ENCODE measurements around the gene RFTN1. TPM values are rescaled to one million over a fixed set of nuclear protein-coding genes. Genes with fewer than 3 reads are reported as not detected.
A peak's percentile ranks its signal among the peaks of the same experiment; 100 is the strongest.

The RFTN1 gene
- total and polyA plus RNA-seq, 2 experiments from 2014 or later = 3.3 to 7.2 TPM

DNA sequence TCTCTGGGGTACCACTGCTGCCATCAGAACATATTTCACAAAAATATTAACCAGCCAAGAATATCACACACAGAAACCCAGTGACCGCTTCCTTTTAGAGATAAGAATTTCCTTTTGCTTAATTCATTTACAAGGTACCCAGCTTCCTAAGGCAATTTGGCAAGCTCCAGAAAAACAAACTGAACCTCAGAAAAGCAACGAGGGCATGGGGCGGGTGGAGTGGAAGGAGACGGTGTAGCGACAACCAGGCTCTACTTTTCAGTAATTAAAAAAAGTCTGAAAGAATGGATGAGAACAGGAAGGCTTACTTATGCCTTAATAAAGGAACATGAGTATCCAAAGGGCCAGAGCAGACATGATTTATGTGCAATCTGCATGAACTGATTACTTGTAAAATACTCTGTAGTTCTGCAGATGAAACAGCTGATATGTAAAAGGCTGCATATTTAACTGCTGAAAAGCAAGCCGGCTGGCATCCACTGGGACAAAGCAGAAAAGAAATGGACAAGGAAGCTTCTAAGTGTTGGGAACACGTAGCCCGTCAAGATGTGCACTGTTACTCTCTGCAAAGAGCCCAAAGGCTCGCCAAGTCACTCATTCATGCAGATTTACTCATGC lies 18.6 kb downstream of the RFTN1 start:
- no peak overlapping the region for H3K4me3 Mint-ChIP-seq
- TF ChIP-seq EZH2phosphoT487 (IDR thresholded peaks at IDR 0.05; ENCODE audit: unreplicated experiment) (no peak), REST (IDR thresholded peaks at IDR 0.05; ENCODE audit: unreplicated experiment) (no peak), CTCF (conservative IDR thresholded peaks at IDR 0.05; ENCODE audit: low read depth in 2 of 2) (no peak), EZH2 (IDR thresholded peaks at IDR 0.05; ENCODE audit: low read depth, unreplicated experiment) (no peak), ZNF462 (CRISPR knock-in tag; IDR thresholded peaks at IDR 0.05) (no peak), NANOG (IDR thresholded peaks at IDR 0.05; ENCODE audit: borderline replicate concordance) (no peak), STAT1 (IDR thresholded peaks at IDR 0.05; ENCODE audit: unreplicated experiment) (no peak), POLR2AphosphoS5 (IDR thresholded peaks at IDR 0.05; ENCODE audit: low read depth) (no peak), JUNB (IDR thresholded peaks at IDR 0.05; ENCODE audit: unreplicated experiment) (no peak), ETS1 (IDR thresholded peaks at IDR 0.05) (no peak), ZNF331 (CRISPR knock-in tag; IDR thresholded peaks at IDR 0.05; ENCODE audit: low read depth) (no peak), CREB1 (CRISPR knock-in tag; IDR thresholded peaks at IDR 0.05; ENCODE audit: low read depth) (no peak), ZNF114 (CRISPR knock-in tag; IDR thresholded peaks at IDR 0.05) (no peak)
- Histone ChIP-seq H3K9me2 (ENCODE audit: insufficient read depth) (peaks cover 2% of the 10 kb centered on the region; the same call in 1 of the 2 replicates), H3K79me2 (replicated peaks; ENCODE audit: insufficient read depth) (no peaks in the 10 kb centered on the region), H3F3A (replicated peaks; ENCODE audit: low read depth) (no peaks in the 10 kb centered on the region), H4K20me1 (replicated peaks; ENCODE audit: insufficient read depth) (no peaks in the 10 kb centered on the region), H3K36me3 (ENCODE audit: insufficient read depth) (peaks cover 3% of the 10 kb centered on the region; the same call in 1 of the 2 replicates), H2AFZ (0 out of 2 replicates have a peak overlapping the region, but pooled peaks have one; percentile 1), H3K4me3 (no peak overlapping the region), H3K4me1 (ENCODE audit: insufficient read depth) (peaks cover 29% of the 10 kb centered on the region), H3K27ac (ENCODE audit: low read depth) (no peak overlapping the region), H3K4me2 (no peak overlapping the region), H3K27me3 (ENCODE audit: insufficient read depth) (no peaks in the 10 kb centered on the region)
- peaks cover 12% of the 10 kb centered on the region for H3K9me3 Mint-ChIP-seq
- H3K36me3 Mint-ChIP-seq (ENCODE audit: low read depth) = peaks cover 12% of the 10 kb centered on the region
- DNase-seq (ENCODE audit: low spot score) = no peak
- H3K27ac Mint-ChIP-seq = no peak overlapping the region
- peaks cover 31% of the 10 kb centered on the region for H3K4me1 Mint-ChIP-seq
- H3K27me3 Mint-ChIP-seq (ENCODE audit: insufficient read depth, low read depth, poor library complexity) = peaks cover 3% of the 10 kb centered on the region
- no peak for ATAC-seq

All from GM23338 (cell line).